Measurements from ENCODE around the gene TSPYL1. TPM values are rescaled to one million over a fixed set of nuclear protein-coding genes. Genes with fewer than 3 reads are reported as not detected.
A peak's percentile ranks its signal among the peaks of the same experiment; 100 is the strongest.

The TSPYL1 gene
- total and polyA plus RNA-seq, 2 of the 8 experiments (the other 6 are each of a cell fraction or from before 2014, with no cell fraction given): 33.2 to 79.1 TPM

GRCh38 chr6:116278854-116279231 is 887 bp downstream of the TSPYL1 start:
- H2BK5ac ChIP-seq (ENCODE audit: low read depth, low read length): peak overlapping the region; percentile 90
- H2BK12ac ChIP-seq (ENCODE audit: low read depth, low read length): no peak overlapping the region; the same call in 1 of the 2 replicates
- ChIA-PET CTCF (ENCODE audit: partially characterized antibody) (interaction anchor here (0.6 to 5.3 kb wide), 8 partner anchors 8 to 344 kb away, joined by 3 to 32 read pairs (median 4); no protein-coding TSS in a partner anchor), POLR2A (ENCODE audit: partially characterized antibody) (interaction anchor here (0.7 to 4.5 kb wide), 20 partner anchors 9 to 598 kb away, joined by 3 to 37 read pairs (median 4); partner anchors contain the start of genes DSE, RSPH4A and TSPYL4)
- H3K4ac ChIP-seq (replicated peaks; ENCODE audit: insufficient read length, low read depth, low read length): no peak overlapping the region
- H3K4me2 ChIP-seq (ENCODE audit: insufficient read depth in 1 of 2, low read depth in 2 of 2, low read length in 2 of 2): peak overlapping the region; percentile 82 to 98
- H2BK20ac ChIP-seq (ENCODE audit: low read length): no peak overlapping the region
- FAIRE-seq (no peak), DNase-seq (ENCODE audit: low read depth in 1 of 2, low spot score in 2 of 2) (no peak)
- peaks cover 6% of the 10 kb centered on the region for H3K23me2 ChIP-seq (ENCODE audit: low read depth, low read length)
- H3K23ac ChIP-seq (ENCODE audit: insufficient read length): no peak overlapping the region
- no peaks in the 10 kb centered on the region for H3K9me3 ChIP-seq (ENCODE audit: insufficient read depth in 2 of 2, low read depth in 1 of 2, low read length in 1 of 2)
- no peak overlapping the region for H3K14ac ChIP-seq (ENCODE audit: insufficient read length)
- H3K56ac ChIP-seq (replicated peaks; ENCODE audit: insufficient read length, low read depth, low read length): peak overlapping the region; percentile 79
- H3K79me1 ChIP-seq (ENCODE audit: low read depth, low read length): peaks cover 6% of the 10 kb centered on the region
- TF ChIP-seq SIN3A (conservative IDR thresholded peaks at IDR 0.05 in 1 of 2, IDR thresholded peaks at IDR 0.05 in 1 of 2; ENCODE audit: low read depth in 1 of 2, low read length in 2 of 2) (0 out of 4 replicates have a peak, but pooled peaks of 1 of the 2 experiments have one; percentile 21), CHD1 (IDR thresholded peaks at IDR 0.05; ENCODE audit: low read depth, low read length) (no peak), POLR2AphosphoS5 (IDR thresholded peaks at IDR 0.05; ENCODE audit: low read depth, low read length) (peak; percentile 17; the same call in 1 of the 2 replicates), SRF (IDR thresholded peaks at IDR 0.05; ENCODE audit: low read depth, low read length) (no peak), NRF1 (IDR thresholded peaks at IDR 0.05; ENCODE audit: low read depth, low read length) (no peak), RNF2 (IDR thresholded peaks at IDR 0.05; ENCODE audit: borderline replicate concordance, low read depth, low read length, missing control alignments, poor library complexity, severe bottlenecking) (no peak), POLR2A (IDR thresholded peaks at IDR 0.05; ENCODE audit: control extremely low read depth in 1 of 2, low read depth in 2 of 2, low read length in 2 of 2) (0 out of 3 replicates have a peak, but pooled peaks of 1 of the 2 experiments have one; percentile 35), EZH2 (IDR thresholded peaks at IDR 0.05; ENCODE audit: low read depth, low read length, severe bottlenecking) (no peak), RFX5 (IDR thresholded peaks at IDR 0.05; ENCODE audit: borderline replicate concordance, low read depth, low read length) (no peak)
- H2AK5ac ChIP-seq (ENCODE audit: low read depth, low read length): peak overlapping the region; percentile 66; the same call in 1 of the 2 replicates
- peak overlapping the region; percentile 96 for H3K27ac ChIP-seq (ENCODE audit: low read depth, low read length)
- H4K8ac ChIP-seq (ENCODE audit: extremely low read depth, insufficient read depth, low read length): peak overlapping the region; percentile 94; the same call in 1 of the 2 replicates
- peak overlapping the region; percentile 73 to 100 (median 98) for H3K9ac ChIP-seq (replicated peaks in 1 of 4; ENCODE audit: extremely low read depth in 1 of 4, low read depth in 3 of 4, low read length in 3 of 4)
- H4K20me1 ChIP-seq (replicated peaks in 1 of 2; ENCODE audit: control insufficient read depth in 1 of 2, insufficient read depth in 2 of 2, low read length in 2 of 2): peaks cover 10 to 14% of the 10 kb centered on the region in 2 experiments
- H2BK120ac ChIP-seq (replicated peaks; ENCODE audit: low read depth, low read length): no peak overlapping the region
- no peak overlapping the region for H2AFZ ChIP-seq (ENCODE audit: low read length)
- H3K4me3 ChIP-seq (ENCODE audit: extremely low read depth in 1 of 4, insufficient read depth in 2 of 4, low read depth in 3 of 4, low read length in 4 of 4): peak overlapping the region; percentile 89 to 100 (median 92)
- H3K79me2 ChIP-seq (ENCODE audit: control insufficient read depth in 1 of 2, insufficient read depth in 2 of 2, low read length in 2 of 2): peaks cover 10 to 47% of the 10 kb centered on the region in 2 experiments
- no peak overlapping the region; the same call in 1 of the 2 replicates for H3K18ac ChIP-seq (ENCODE audit: extremely low read depth, low read length)
- no peaks in the 10 kb centered on the region for H3K27me3 ChIP-seq (replicated peaks in 1 of 4; ENCODE audit: control insufficient read depth in 3 of 4, extremely low read depth in 1 of 4, insufficient read depth in 3 of 4, low read length in 3 of 4)
- no peak overlapping the region for H4K5ac ChIP-seq (ENCODE audit: insufficient read length, low read depth, low read length)
- no peak overlapping the region for H4K91ac ChIP-seq (replicated peaks; ENCODE audit: insufficient read length, low read length)
- peaks cover 3 to 14% (median 10%) of the 10 kb centered on the region in 4 experiments; a peak in 5 of 7 replicates for H3K4me1 ChIP-seq (replicated peaks in 1 of 4; ENCODE audit: control insufficient read depth in 3 of 4, insufficient read depth in 4 of 4, low read length in 3 of 4)
- H2BK15ac ChIP-seq (ENCODE audit: low read length): no peak overlapping the region
- H3K36me3 ChIP-seq (ENCODE audit: control insufficient read depth in 2 of 4, insufficient read depth in 4 of 4, low read length in 3 of 4): peaks cover 2 to 12% (median 4%) of the 10 kb centered on the region in 4 experiments; a peak in 3 of 8 replicates
- 47% methylated on average over 12 of the region's 12 CpGs; no CpG with 5 or more reads in 1 of the 2 experiments for WGBS, 2 experiments (ENCODE audit: extremely low coverage in 1 of 2, insufficient coverage in 1 of 2, insufficient read length in 1 of 2, insufficient replicate concordance in 2 of 2, low coverage in 1 of 2, low lambda C conversion rate in 2 of 2, missing lambda C conversion rate in 1 of 2)

Measured in H1 (cell line).